ENCODE measurements around the gene HACD2.
A peak's percentile ranks its signal among the peaks of the same experiment; 100 is the strongest.

HACD2 gene

DNA sequence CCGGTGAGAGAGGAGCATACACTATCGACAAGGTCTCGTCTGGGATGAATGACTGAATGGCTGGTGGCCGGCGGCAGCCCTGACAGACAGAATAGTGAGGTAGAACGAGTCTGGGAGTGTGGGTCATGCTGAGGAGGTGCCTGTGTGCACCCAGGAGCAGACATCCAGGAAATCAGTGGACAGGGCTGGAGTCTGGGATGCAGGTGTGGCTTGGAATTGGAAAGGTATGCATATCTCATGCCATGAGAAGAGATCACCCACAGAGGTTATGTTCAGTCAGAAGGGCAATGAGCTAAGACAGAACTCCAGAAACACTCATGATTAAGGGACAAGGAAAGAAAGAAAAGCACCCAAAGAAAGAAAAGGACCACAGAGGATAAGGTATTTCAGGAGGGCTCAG lies 20.8 kb downstream of the HACD2 start:
- DNase-seq (ENCODE audit: low spot score), result no peak
- TF ChIP-seq, protein P1, sequence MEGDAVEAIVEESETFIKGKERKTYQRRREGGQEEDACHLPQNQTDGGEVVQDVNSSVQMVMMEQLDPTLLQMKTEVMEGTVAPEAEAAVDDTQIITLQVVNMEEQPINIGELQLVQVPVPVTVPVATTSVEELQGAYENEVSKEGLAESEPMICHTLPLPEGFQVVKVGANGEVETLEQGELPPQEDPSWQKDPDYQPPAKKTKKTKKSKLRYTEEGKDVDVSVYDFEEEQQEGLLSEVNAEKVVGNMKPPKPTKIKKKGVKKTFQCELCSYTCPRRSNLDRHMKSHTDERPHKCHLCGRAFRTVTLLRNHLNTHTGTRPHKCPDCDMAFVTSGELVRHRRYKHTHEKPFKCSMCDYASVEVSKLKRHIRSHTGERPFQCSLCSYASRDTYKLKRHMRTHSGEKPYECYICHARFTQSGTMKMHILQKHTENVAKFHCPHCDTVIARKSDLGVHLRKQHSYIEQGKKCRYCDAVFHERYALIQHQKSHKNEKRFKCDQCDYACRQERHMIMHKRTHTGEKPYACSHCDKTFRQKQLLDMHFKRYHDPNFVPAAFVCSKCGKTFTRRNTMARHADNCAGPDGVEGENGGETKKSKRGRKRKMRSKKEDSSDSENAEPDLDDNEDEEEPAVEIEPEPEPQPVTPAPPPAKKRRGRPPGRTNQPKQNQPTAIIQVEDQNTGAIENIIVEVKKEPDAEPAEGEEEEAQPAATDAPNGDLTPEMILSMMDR (IDR thresholded peaks at IDR 0.05; ENCODE audit: extremely low read depth, insufficient read depth, missing control alignments), result no peak
- in situ Hi-C loops (cut with MboI; ENCODE audit: low pct_unique_long_range_greater_than_20kb, low sequenced_read_pairs, unreplicated experiment), result loop anchor here (25.0 kb wide), 1 partner anchor 227 kb away; no protein-coding TSS in a partner anchor

DNA sequence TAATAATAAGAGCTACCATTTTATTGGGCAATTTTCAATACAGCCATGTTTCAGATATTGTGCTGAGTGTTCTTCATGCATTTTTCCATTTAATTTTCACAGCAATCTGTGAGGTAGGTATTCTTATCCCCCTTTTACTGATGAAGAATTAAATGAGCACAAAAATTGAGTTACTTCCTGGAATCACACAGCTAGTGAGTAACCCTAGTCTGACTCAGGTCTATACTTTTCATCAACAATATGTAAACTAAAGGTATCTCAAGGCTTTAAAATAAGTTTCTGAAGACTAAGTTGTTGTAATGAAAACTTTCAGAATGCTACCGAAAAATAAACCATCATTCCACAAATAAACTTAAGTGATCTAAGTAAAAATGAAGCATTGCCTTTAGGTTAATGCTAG lies 22.3 kb downstream of the HACD2 start:
- in situ Hi-C loops (cut with MboI; ENCODE audit: low pct_unique_long_range_greater_than_20kb, low sequenced_read_pairs, unreplicated experiment), result loop anchor here (25.0 kb wide), 1 partner anchor 225 kb away; no protein-coding TSS in a partner anchor
- TF ChIP-seq, protein P1 (IDR thresholded peaks at IDR 0.05; ENCODE audit: extremely low read depth, insufficient read depth, missing control alignments), result no peak
- no peak for DNase-seq (ENCODE audit: low spot score)

DNA sequence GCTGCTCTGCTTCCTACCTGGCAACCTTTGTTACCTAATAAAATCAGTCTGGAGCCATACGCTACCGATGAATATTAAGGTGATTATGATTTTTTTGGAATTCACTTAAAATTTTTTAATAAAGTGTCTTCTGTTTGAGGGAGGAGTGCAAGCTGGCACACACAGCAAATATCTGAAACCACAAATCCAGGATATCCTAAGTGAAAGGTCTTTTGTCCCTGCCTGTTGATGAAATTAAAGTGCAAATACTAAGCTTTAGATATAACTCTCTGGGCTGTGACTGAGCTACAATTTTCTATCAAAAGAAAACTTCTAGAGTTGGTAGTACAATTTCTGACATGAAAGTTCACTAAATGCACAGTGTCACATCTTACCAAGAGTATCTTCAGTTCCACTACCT lies 23.7 kb downstream of the HACD2 start:
- in situ Hi-C loops (cut with MboI; ENCODE audit: low pct_unique_long_range_greater_than_20kb, low sequenced_read_pairs, unreplicated experiment), result loop anchor here (25.0 kb wide), 1 partner anchor 224 kb away; no protein-coding TSS in a partner anchor
- DNase-seq (ENCODE audit: low spot score), result no peak
- TF ChIP-seq, protein P1 (IDR thresholded peaks at IDR 0.05; ENCODE audit: extremely low read depth, insufficient read depth, missing control alignments), result no peak

DNA sequence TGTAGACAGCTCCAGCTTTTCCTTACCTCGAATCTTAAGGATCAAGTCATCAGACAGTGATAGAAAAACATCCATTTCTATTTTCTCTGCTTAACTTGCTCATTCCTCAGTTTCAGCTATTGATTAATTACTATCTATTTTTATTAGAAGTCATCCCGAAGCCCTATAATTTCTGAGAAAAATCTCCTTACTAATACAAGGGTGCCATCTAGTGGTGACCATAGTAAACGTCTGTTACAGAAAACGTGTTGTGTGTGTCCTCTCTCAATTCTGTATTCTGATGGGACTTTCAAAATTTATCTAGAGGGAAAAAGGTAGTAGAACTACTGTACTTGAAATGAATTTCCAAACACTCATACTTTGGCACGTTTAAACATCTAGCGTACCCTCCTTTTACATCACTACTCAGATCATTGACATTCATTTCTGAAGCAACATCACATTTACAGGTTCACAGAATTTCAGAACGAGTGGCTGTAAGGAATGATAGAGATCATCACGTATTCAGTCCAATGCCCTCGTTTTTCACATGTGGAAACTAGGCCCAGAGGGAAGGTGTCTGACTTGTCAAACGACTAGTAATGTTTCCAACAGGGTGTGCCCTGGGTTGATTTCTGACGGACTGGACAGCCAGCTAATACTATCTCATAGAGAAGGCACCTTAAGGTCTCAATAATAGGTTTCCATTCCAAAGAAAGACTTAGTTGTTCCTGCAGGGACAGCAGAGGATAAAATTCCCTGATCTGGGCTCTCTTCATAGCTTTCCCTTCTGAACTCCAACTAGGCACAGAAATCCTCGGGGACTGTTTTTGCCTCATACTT lies 25.6 kb downstream of the HACD2 start:
- peak; percentile 59 for DNase-seq (ENCODE audit: low spot score)
- TF ChIP-seq, protein P1 (IDR thresholded peaks at IDR 0.05; ENCODE audit: extremely low read depth, insufficient read depth, missing control alignments), result peak; percentile 69
- in situ Hi-C loops (cut with MboI; ENCODE audit: low pct_unique_long_range_greater_than_20kb, low sequenced_read_pairs, unreplicated experiment), result loop anchor here (25.0 kb wide), 1 partner anchor 222 kb away; no protein-coding TSS in a partner anchor

DNA sequence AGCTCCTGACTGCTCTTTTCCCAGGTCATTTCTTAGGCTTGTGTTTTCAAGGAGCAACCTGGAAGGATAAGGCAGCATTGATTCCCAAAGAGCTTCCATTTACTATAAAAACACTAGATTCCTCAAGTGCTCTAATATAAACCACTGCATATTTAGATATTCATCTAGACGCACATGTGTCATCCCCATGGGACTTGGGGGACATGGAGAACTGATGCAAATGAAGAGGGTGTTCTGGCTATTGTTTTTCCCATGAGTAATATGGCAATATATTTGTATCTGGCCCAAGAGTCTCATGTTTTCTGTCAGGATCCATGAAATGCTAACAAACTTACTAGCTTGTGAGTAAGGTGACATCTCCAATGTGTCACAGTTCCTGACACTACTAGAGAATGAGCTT lies 31.3 kb downstream of the HACD2 start:
- no peak for DNase-seq (ENCODE audit: low spot score)
- in situ Hi-C loops (cut with MboI; ENCODE audit: low pct_unique_long_range_greater_than_20kb, low sequenced_read_pairs, unreplicated experiment), result loop anchor here (25.0 kb wide), 1 partner anchor 216 kb away; no protein-coding TSS in a partner anchor
- TF ChIP-seq, protein P1 (IDR thresholded peaks at IDR 0.05; ENCODE audit: extremely low read depth, insufficient read depth, missing control alignments), result no peak

DNA sequence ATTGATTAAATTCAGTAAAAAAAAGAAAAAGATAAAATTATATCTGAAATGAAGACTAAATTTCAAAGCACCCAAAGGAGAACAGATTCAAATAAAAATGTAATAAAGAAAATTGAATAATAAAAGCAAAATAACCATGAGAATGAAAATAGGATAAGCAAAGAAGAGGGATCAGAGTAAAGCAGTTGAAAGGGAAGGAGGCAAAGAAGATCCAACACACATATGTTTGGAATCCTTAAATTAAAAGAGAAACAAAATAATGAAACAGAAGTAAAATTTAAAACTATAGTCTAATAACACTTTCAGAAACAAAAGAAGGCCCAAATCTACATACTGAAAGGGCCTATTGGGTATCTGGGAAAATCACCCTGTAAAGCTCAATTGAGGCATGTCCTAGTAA lies 32.1 kb downstream of the HACD2 start:
- no peak for DNase-seq (ENCODE audit: low spot score)
- in situ Hi-C loops (cut with MboI; ENCODE audit: low pct_unique_long_range_greater_than_20kb, low sequenced_read_pairs, unreplicated experiment), result loop anchor here (25.0 kb wide), 1 partner anchor 215 kb away; no protein-coding TSS in a partner anchor
- TF ChIP-seq, protein P1 (IDR thresholded peaks at IDR 0.05; ENCODE audit: extremely low read depth, insufficient read depth, missing control alignments), result no peak

All from GM13977 (cell line).